Hepatocyte (in vitro differentiated cells): Measurements from ENCODE around the gene HMCN1. TPM values are rescaled to one million over a fixed set of nuclear protein-coding genes. Genes with fewer than 3 reads are reported as not detected.

Experiments used
- DNase-seq: peaks from one replicate; pipeline ENCODE4 v3.0.0-alpha.2; 2016; ENCODE audit warnings: low spot score
- H2AFZ ChIP-seq: fragments of 200-600 bp; sonication (generic); 2 replicates; pipeline ENCODE4 v1.6.0; 2016; ENCODE audit warnings: antibody characterized with exemption, mild to moderate bottlenecking
- H3K27ac ChIP-seq: fragments of 200-600 bp; sonication (generic); 2 replicates; pipeline ENCODE4 v1.5.1; 2016; ENCODE audit warnings: mild to moderate bottlenecking
- H3K27me3 ChIP-seq: fragments of 200-600 bp; sonication (generic); 2 replicates; pipeline ENCODE4 v1.6.1; 2016
- H3K36me3 ChIP-seq: fragments of 200-600 bp; sonication (generic); replicated peaks from 2 replicates; pipeline ENCODE4 v1.5.1; 2016; ENCODE audit warnings: low read depth; ENCODE audit not compliant: insufficient read depth
- H3K4me1 ChIP-seq: fragments of 200-600 bp; sonication (generic); 2 replicates; pipeline ENCODE4 v1.5.1; 2016; ENCODE audit warnings: mild to moderate bottlenecking, moderate library complexity; ENCODE audit not compliant: insufficient read depth
- H3K4me2 ChIP-seq: fragments of 200-600 bp; sonication (generic); 2 replicates; pipeline ENCODE4 v1.6.0; 2016
- H3K4me3 ChIP-seq: fragments of 200-600 bp; sonication (generic); 2 replicates; pipeline ENCODE4 v1.5.1; 2016; ENCODE audit warnings: mild to moderate bottlenecking
- H3K79me2 ChIP-seq: fragments of 200-600 bp; sonication (generic); 2 replicates; pipeline ENCODE4 v1.6.0; 2017; ENCODE audit warnings: mild to moderate bottlenecking
- H3K9me2 ChIP-seq: fragments of 200-600 bp; sonication (generic); replicated peaks from 2 replicates; pipeline ENCODE4 v1.6.0; 2017; ENCODE audit warnings: mild to moderate bottlenecking; ENCODE audit not compliant: insufficient read depth
- H3K9me3 ChIP-seq: fragments of 200-600 bp; sonication (generic); 2 replicates; pipeline ENCODE4 v1.5.1; 2016; ENCODE audit warnings: low read depth, mild to moderate bottlenecking
- H4K20me1 ChIP-seq: fragments of 200-600 bp; sonication (generic); 2 replicates; pipeline ENCODE4 v1.6.0; 2016; ENCODE audit warnings: mild to moderate bottlenecking; ENCODE audit not compliant: insufficient read depth, poor library complexity, severe bottlenecking
- EZH2 ChIP-seq: fragments of 200-600 bp; sonication (generic); IDR thresholded peaks from 2 replicates; pipeline ENCODE4 v1.6.1; 2016; ENCODE audit warnings: antibody characterized with exemption, mild to moderate bottlenecking, borderline replicate concordance
- EZH2phosphoT487 ChIP-seq: fragments of 200-600 bp; sonication (generic); IDR thresholded peaks from one replicate; pipeline ENCODE4 v1.6.1; 2018; ENCODE audit warnings: antibody characterized with exemption, mild to moderate bottlenecking, low read depth, moderate library complexity; ENCODE audit not compliant: unreplicated experiment, severe bottlenecking
- WGBS: methylation state at CpG from one replicate; pipeline ENCODE4 v1.1.6; 2016; ENCODE audit warnings: low lambda C conversion rate; ENCODE audit errors: missing lambda C conversion rate; 5-methylcytosine and 5-hydroxymethylcytosine counted together
- polyA plus RNA-seq: library from polyadenylated mRNA; unstranded; fragments of >200 nt; fragmentation: Nextera tagmentation; extraction: Ambion mirVana; gene quantifications from 2 replicates; pipeline ENCODE4 v1.2.1, GENCODE V29; 2016
- total RNA-seq: library from RNA; depleted of rRNA; stranded (reverse); fragments of >200 nt; gene quantifications from 2 replicates; pipeline ENCODE4 v1.2.3, GENCODE V29; 2014
- TF ChIP-seq, protein P1 (sequence below): fragments of 200-600 bp; sonication (generic); IDR thresholded peaks from 2 replicates; pipeline ENCODE4 v1.5.1; 2016; ENCODE audit warnings: antibody characterized with exemption, mild to moderate bottlenecking; ENCODE audit not compliant: poor library complexity

The HMCN1 gene
- total and polyA plus RNA-seq, 2 experiments from 2014 or later = 2.3 to 13.4 TPM

DNA sequence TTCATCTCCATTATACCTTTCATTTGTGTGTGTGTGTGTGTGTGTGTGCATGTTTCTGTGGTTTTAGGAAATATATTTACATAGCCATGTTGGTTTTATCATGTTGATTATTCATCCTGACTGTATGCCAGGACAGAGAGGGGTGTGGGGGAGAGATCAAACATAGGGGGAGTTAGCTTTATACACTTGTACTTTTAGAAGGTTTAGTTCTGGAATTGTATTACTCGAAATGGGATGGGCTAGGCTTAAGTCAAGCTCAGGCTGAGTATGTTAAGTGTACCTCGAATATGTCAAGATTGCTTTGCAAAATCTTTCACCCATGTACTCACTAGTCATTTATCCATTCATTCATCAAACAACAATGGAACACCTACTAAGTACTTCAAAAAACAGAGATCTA, 123.3 kb downstream of the HMCN1 start:
- TF ChIP-seq, protein P1, sequence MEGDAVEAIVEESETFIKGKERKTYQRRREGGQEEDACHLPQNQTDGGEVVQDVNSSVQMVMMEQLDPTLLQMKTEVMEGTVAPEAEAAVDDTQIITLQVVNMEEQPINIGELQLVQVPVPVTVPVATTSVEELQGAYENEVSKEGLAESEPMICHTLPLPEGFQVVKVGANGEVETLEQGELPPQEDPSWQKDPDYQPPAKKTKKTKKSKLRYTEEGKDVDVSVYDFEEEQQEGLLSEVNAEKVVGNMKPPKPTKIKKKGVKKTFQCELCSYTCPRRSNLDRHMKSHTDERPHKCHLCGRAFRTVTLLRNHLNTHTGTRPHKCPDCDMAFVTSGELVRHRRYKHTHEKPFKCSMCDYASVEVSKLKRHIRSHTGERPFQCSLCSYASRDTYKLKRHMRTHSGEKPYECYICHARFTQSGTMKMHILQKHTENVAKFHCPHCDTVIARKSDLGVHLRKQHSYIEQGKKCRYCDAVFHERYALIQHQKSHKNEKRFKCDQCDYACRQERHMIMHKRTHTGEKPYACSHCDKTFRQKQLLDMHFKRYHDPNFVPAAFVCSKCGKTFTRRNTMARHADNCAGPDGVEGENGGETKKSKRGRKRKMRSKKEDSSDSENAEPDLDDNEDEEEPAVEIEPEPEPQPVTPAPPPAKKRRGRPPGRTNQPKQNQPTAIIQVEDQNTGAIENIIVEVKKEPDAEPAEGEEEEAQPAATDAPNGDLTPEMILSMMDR = no peak
- TF ChIP-seq EZH2 (no peak), EZH2phosphoT487 (no peak)
- Histone ChIP-seq H3K79me2 (no peaks in the 10 kb centered on the region), H2AFZ (no peak overlapping the region), H3K4me2 (no peak overlapping the region), H3K4me3 (no peak overlapping the region), H3K9me3 (no peaks in the 10 kb centered on the region), H4K20me1 (no peaks in the 10 kb centered on the region), H3K27ac (no peak overlapping the region), H3K36me3 (no peaks in the 10 kb centered on the region), H3K27me3 (no peaks in the 10 kb centered on the region), H3K9me2 (no peaks in the 10 kb centered on the region), H3K4me1 (no peaks in the 10 kb centered on the region)
- WGBS = 73% methylated on average over 2 of the region's 2 CpGs
- no peak for DNase-seq

DNA sequence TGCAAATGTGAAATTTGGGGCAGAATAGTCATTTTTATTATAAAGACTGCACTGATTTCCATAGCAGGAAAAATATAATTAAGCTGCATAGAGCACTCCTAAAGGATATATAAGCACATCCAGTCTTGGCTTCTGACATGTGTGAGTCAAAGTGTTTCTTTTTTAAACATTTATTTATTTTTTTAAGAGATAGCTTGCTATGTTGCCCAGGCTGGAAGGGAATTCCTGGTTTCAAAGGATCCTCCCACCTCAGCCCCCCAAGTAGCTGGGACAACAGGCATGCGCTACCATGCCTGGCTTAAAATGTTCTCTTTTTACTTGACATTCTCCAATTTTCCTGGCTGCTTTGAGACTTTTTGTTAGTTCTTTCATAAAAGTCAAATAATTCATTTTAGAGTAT, 126.1 kb downstream of the HMCN1 start:
- WGBS = 92% methylated on average over 1 of the region's 1 CpG
- TF ChIP-seq EZH2phosphoT487 (no peak), EZH2 (no peak)
- TF ChIP-seq, protein P1 = no peak
- Histone ChIP-seq H3K27ac (no peak overlapping the region), H3K79me2 (no peaks in the 10 kb centered on the region), H3K27me3 (no peaks in the 10 kb centered on the region), H3K9me3 (no peaks in the 10 kb centered on the region), H4K20me1 (no peaks in the 10 kb centered on the region), H3K4me2 (no peak overlapping the region), H2AFZ (no peak overlapping the region), H3K9me2 (no peaks in the 10 kb centered on the region), H3K36me3 (no peaks in the 10 kb centered on the region), H3K4me1 (no peaks in the 10 kb centered on the region), H3K4me3 (no peak overlapping the region)
- no peak for DNase-seq

DNA sequence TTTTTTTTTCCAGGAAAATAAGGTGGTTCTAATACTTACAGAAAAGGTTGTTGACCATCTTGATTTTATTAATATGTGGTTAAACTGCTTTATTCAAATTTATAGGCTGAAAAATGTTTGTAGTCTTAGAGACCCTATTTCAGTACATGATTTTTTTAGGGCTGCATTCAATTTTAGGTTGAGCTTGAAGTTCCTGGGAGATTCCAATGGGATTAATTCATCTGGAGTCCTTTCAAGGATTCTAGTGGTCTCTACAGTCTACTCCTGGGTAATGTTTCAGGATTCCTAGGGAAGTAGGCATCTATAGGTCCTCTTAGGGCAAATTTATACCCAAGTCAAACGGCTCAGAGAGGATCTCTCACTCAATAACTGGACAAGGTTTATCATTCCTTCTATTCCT, 126.7 kb downstream of the HMCN1 start:
- Histone ChIP-seq H3K4me1 (no peaks in the 10 kb centered on the region), H3K9me2 (no peaks in the 10 kb centered on the region), H2AFZ (no peak overlapping the region), H3K9me3 (no peaks in the 10 kb centered on the region), H4K20me1 (no peaks in the 10 kb centered on the region), H3K79me2 (no peaks in the 10 kb centered on the region), H3K27me3 (no peaks in the 10 kb centered on the region), H3K4me3 (no peak overlapping the region), H3K27ac (no peak overlapping the region), H3K4me2 (no peak overlapping the region), H3K36me3 (no peaks in the 10 kb centered on the region)
- 95% methylated on average over 1 of the region's 1 CpG for WGBS
- TF ChIP-seq EZH2 (no peak), EZH2phosphoT487 (no peak)
- TF ChIP-seq, protein P1 = no peak
- no peak for DNase-seq

DNA sequence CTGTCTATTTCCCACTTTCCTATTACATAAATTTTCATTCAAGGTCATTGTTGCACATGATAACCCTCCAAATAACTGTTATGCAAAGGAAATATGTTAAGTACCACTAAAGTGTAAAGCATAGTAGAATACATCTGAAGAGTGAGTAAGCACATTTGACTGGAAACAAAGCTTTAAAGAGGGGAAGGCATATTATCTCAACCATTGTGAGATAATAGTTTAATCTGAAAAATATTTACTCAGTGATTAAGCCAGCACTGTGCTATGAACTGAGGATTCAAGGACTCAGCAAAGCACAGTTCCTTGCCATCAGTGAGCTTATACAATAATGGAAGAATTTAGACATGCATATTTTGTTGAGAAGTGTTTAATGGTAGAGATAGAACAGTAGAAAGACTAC, 127.4 kb downstream of the HMCN1 start:
- no peaks in the 10 kb centered on the region for H3K27me3 ChIP-seq
- H3K4me2 ChIP-seq = no peak overlapping the region
- H3K9me3 ChIP-seq = no peaks in the 10 kb centered on the region
- no peaks in the 10 kb centered on the region for H3K4me1 ChIP-seq
- DNase-seq = no peak
- no peaks in the 10 kb centered on the region for H3K9me2 ChIP-seq
- H3K4me3 ChIP-seq = no peak overlapping the region
- no peaks in the 10 kb centered on the region for H3K79me2 ChIP-seq
- H3K36me3 ChIP-seq = no peaks in the 10 kb centered on the region
- no peak overlapping the region for H3K27ac ChIP-seq
- TF ChIP-seq EZH2phosphoT487 = no peak
- TF ChIP-seq EZH2 = no peak
- TF ChIP-seq, protein P1 = no peak
- no peaks in the 10 kb centered on the region for H4K20me1 ChIP-seq
- no peak overlapping the region for H2AFZ ChIP-seq
